HepG2 (cell line): ENCODE data around the gene NAA38. TPM values are rescaled to one million over a fixed set of nuclear protein-coding genes. Genes with fewer than 3 reads are reported as not detected.
A peak's percentile ranks its signal among the peaks of the same experiment; 100 is the strongest.

Source experiments
- ATAC-seq: fragments of 200-7000 bp; cut with Tn5 transposase; 3 replicates; pipeline ENCODE4 v1.9.1; 2020; ENCODE audit warnings: mild to moderate bottlenecking, moderate library complexity
- BruUV-seq: library from RNA; stranded (reverse); fragments of 400-500 nt; replicated peaks from 2 replicates; lab custom pipeline; 2021; lab: Mats Ljungman, UMichigan
- CTCF ChIA-PET: fragments of 300-600 bp; formaldehyde crosslinking; extraction: SDS; loops from one replicate; lab custom pipeline; 2021; ENCODE audit warnings: low total read pairs, inconsistent platforms, low intra/inter-chr PET ratio; lab: Yijun Ruan, JAX
- POLR2A ChIA-PET: fragments of 350-600 bp; sonication (Branson Sonifier 250); formaldehyde crosslinking; loops from one replicate; lab custom pipeline; 2020; ENCODE audit warnings: antibody characterized with exemption, inconsistent platforms; lab: Yijun Ruan, JAX
- DNase-seq: peaks from one replicate; pipeline ENCODE4 v3.0.0-alpha.2; 2015; ENCODE audit warnings: low spot score
- FAIRE-seq: peaks from 3 replicates; lab custom pipeline; 2011; peaks lifted over from hg19 to GRCh38; lab: Jason Lieb, UNC
- H2AFZ ChIP-seq: one replicate; pipeline ENCODE4 v1.6.1; 2011; ENCODE audit warnings: low read length, inconsistent platforms
- H3K27ac ChIP-seq: fragments of 300-600 bp; 3 replicates; pipeline ENCODE4 v1.8.0; 2011; ENCODE audit warnings: mixed run types, mild to moderate bottlenecking, mixed read lengths, low read length, inconsistent platforms; ENCODE audit not compliant: insufficient read depth; ENCODE audit errors: extremely low read length
- H3K27me3 ChIP-seq, 2 experiments: fragments of 200-600 bp in 1 of 2; 2 replicates in 1 of 2; 3 replicates in 1 of 2; pipeline versions ENCODE4 v1.6.0 to v1.8.0; 2011; ENCODE audit warnings: low read length in 2 of 2, mild to moderate bottlenecking in 2 of 2, moderate library complexity in 2 of 2, inconsistent platforms in 1 of 2; ENCODE audit not compliant: insufficient read depth in 2 of 2, control insufficient read depth in 1 of 2
- H3K36me3 ChIP-seq, 2 experiments: fragments of 200-600 bp in 1 of 2; replicated peaks in 1 of 2; 2 replicates in 1 of 2; 3 replicates in 1 of 2; pipeline versions ENCODE4 v1.5.1 to v1.8.0; 2011; ENCODE audit warnings: low read length in 2 of 2, inconsistent platforms in 1 of 2; ENCODE audit not compliant: insufficient read depth in 2 of 2, control insufficient read depth in 1 of 2
- H3K4me1 ChIP-seq: 2 replicates; pipeline ENCODE4 v1.5.1; 2012; ENCODE audit warnings: low read length, inconsistent platforms; ENCODE audit not compliant: insufficient read depth
- H3K4me2 ChIP-seq: 2 replicates; pipeline ENCODE4 v1.6.0; 2011; ENCODE audit warnings: low read depth, low read length, inconsistent platforms
- H3K4me3 ChIP-seq, 3 experiments: fragments of 200-600 bp in 1 of 3; sonication (generic), shearing (Covaris generic) in 1 of 3; replicated peaks in 1 of 3; 2 replicates each; pipeline ENCODE4 v1.5.1; 2011 to 2016; ENCODE audit warnings: low read length in 3 of 3, inconsistent platforms in 2 of 3, low read depth in 2 of 3, mild to moderate bottlenecking in 2 of 3, control low read depth in 1 of 3, mixed read lengths in 1 of 3; ENCODE audit not compliant: insufficient read depth in 1 of 3
- H3K79me2 ChIP-seq: one replicate; pipeline ENCODE4 v1.6.1; 2011; ENCODE audit warnings: low read length, inconsistent platforms; ENCODE audit not compliant: insufficient read depth
- H3K9ac ChIP-seq: 2 replicates; pipeline ENCODE4 v1.6.0; 2011; ENCODE audit warnings: mild to moderate bottlenecking, low read depth, low read length, inconsistent platforms; ENCODE audit not compliant: insufficient read depth
- H3K9me3 ChIP-seq: 2 replicates; pipeline ENCODE4 v1.5.1; 2012; ENCODE audit warnings: mild to moderate bottlenecking, low read length
- H4K20me1 ChIP-seq: 2 replicates; pipeline ENCODE4 v1.6.0; 2011; ENCODE audit warnings: inconsistent platforms, mild to moderate bottlenecking, low read length, moderate library complexity; ENCODE audit not compliant: insufficient read depth
- HNF1A ChIP-seq, 2 experiments: sonication (generic) in 1 of 2; formaldehyde crosslinking in 1 of 2; IDR thresholded peaks; 2 replicates each; pipeline versions ENCODE4 v1.4.0 to v1.6.1; 2016 to 2020; ENCODE audit warnings: borderline replicate concordance in 1 of 2, low read depth in 1 of 2, mild to moderate bottlenecking in 1 of 2, missing genetic modification reagents in 1 of 2
- HOXA9 ChIP-seq: sonication (generic); formaldehyde crosslinking; IDR thresholded peaks from 2 replicates; pipeline ENCODE4 v1.8.1; 2022; ENCODE audit warnings: missing genetic modification reagents, mild to moderate bottlenecking, moderate library complexity, borderline replicate concordance
- MIXL1 ChIP-seq: IDR thresholded peaks from 2 replicates; pipeline ENCODE4 v1.6.1; 2016
- MTA1 ChIP-seq: sonication (generic); formaldehyde crosslinking; IDR thresholded peaks from 2 replicates; pipeline ENCODE4 v1.4.0; 2020; ENCODE audit warnings: missing genetic modification reagents, mild to moderate bottlenecking, borderline replicate concordance
- NCOA5 ChIP-seq: sonication (generic); formaldehyde crosslinking; IDR thresholded peaks from 2 replicates; pipeline ENCODE4 v1.4.0; 2020; ENCODE audit warnings: missing genetic modification reagents
- NFIB ChIP-seq: sonication (generic); formaldehyde crosslinking; IDR thresholded peaks from 2 replicates; pipeline ENCODE4 v1.9.0; 2021; ENCODE audit warnings: missing genetic modification reagents, mild to moderate bottlenecking, borderline replicate concordance
- SAP130 ChIP-seq: IDR thresholded peaks from 2 replicates; pipeline ENCODE4 v1.6.1; 2016; ENCODE audit warnings: low read depth
- SRY ChIP-seq: sonication (generic); formaldehyde crosslinking; IDR thresholded peaks from 2 replicates; pipeline ENCODE4 v1.8.0; 2022; ENCODE audit warnings: mild to moderate bottlenecking, missing genetic modification reagents
- THYN1 ChIP-seq: sonication (generic); formaldehyde crosslinking; IDR thresholded peaks from 2 replicates; pipeline ENCODE4 v1.8.1; 2023; ENCODE audit warnings: low read depth, mild to moderate bottlenecking, moderate library complexity, missing genetic modification reagents, borderline replicate concordance
- U2AF1 ChIP-seq: fragments of 200-400 bp; formaldehyde crosslinking; optimal IDR thresholded peaks from 2 replicates; pipeline ENCODE3; 2017; ENCODE audit warnings: mild to moderate bottlenecking, low read depth, low read length
- ZIK1 ChIP-seq: sonication (generic); formaldehyde crosslinking; IDR thresholded peaks from 2 replicates; pipeline ENCODE4 v1.5.0; 2020; ENCODE audit warnings: mild to moderate bottlenecking, low read depth, missing genetic modification reagents, borderline replicate concordance
- ZNF430 ChIP-seq: sonication (generic); formaldehyde crosslinking; IDR thresholded peaks from 2 replicates; pipeline ENCODE4 v1.9.0; 2021; ENCODE audit warnings: mild to moderate bottlenecking, missing genetic modification reagents
- WGBS: methylation state at CpG from one replicate; pipeline ENCODE4 v1.1.6; 2017; ENCODE audit warnings: low lambda C conversion rate; 5-methylcytosine and 5-hydroxymethylcytosine counted together
- in situ Hi-C: cut with HindIII; loops from 2 replicates; pipeline ENCODE4 v1.10.0; 2017; ENCODE audit warnings: low pct_unique_long_range_greater_than_20kb; ENCODE audit not compliant: extremely low pct_ligation_motif_present
- intact Hi-C: fragments of 100-400 bp; cut with micrococcal nuclease; formaldehyde crosslinking; loops from one replicate; pipeline ENCODE4 v1.10.0; 2022; ENCODE audit not compliant: unreplicated experiment
- polyA plus RNA-seq, 8 experiments: library from polyadenylated mRNA; depleted of rRNA in 3 of 8; stranded (reverse) in 7 of 8; unstranded in 1 of 8; fragments of >200 nt; fragmentation: Illumina TruSeq in 4 of 8; extraction: Trizol in 4 of 8; gene quantifications; 2 replicates each; pipeline versions ENCODE4 v1.2.1 to v1.2.3, GENCODE V29; 2011 to 2016; ENCODE audit warnings: low read depth in 4 of 8, missing spikeins in 1 of 8, mixed read lengths in 1 of 8; ENCODE audit not compliant: insufficient read depth in 1 of 8
- total RNA-seq, 5 experiments: library from RNA; depleted of rRNA; stranded (reverse); fragments of >200 nt; fragmentation: Illumina TruSeq; extraction: Trizol; gene quantifications; 2 replicates each; pipeline ENCODE4 v1.2.3, GENCODE V29; 2016; ENCODE audit warnings: low read depth in 1 of 5
- TF ChIP-seq, protein P1 (sequence below): sonication (generic); formaldehyde crosslinking; IDR thresholded peaks from 2 replicates; pipeline ENCODE4 v1.4.0; 2020; ENCODE audit warnings: missing genetic modification reagents

Gene NAA38
- total and polyA plus RNA-seq, 2 of the 13 experiments (the other 11 are each of a cell fraction or from before 2014, with no cell fraction given) = 46.9 to 91.6 TPM

DNA sequence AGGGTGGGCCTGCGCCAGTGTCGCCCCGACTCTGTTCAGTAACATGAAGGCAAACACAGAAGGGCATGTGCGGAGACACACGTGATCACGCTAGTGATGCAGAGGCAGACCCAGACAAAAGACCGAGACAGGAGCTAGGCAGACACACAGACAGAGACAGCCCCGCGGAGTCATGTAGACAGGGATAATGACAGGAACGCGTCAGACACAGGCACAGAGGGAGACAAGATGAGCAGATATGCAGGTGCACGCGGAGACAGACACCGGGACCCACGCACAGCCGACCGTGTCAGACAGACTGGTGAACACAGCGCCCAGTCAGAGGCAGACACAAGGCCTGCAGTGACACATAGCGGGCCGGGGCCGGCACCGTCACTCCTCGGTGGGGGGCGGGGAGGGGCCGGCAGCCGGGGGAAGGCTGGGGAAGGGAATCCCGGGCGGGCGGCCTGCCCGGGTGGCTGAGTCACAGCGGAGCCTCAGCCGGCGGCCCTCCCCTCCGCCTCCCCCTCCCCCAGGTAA is 15.9 kb downstream of the NAA38 start:
- no peak for FAIRE-seq
- peak overlapping the region; percentile 96 for H3K4me2 ChIP-seq
- peaks cover 61% of the 10 kb centered on the region for H3K79me2 ChIP-seq
- peak overlapping the region; percentile 83 to 95 (median 86) for H3K4me3 ChIP-seq
- H3K36me3 ChIP-seq = peaks cover 10 to 12% of the 10 kb centered on the region in 2 experiments; a peak in 4 of 5 replicates
- 5% methylated on average over 11 of the region's 34 CpGs for WGBS
- no peaks in the 10 kb centered on the region for H3K9me3 ChIP-seq
- peak; percentile 69 for DNase-seq
- POLR2A ChIA-PET = interaction anchor here (0.8 to 6.4 kb wide), 8 partner anchors 8 to 285 kb away, joined by 3 to 159 read pairs (median 4); partner anchors contain the start of genes CYB5D1, KDM6B, MPDU1 and NAA38
- peak; percentile 20 for ATAC-seq
- H3K4me1 ChIP-seq = peaks cover 49% of the 10 kb centered on the region
- intact Hi-C loops (loop anchor here (5.0 kb wide), 1 partner anchor 201 kb away; no protein-coding TSS in a partner anchor), in situ Hi-C loops (loop anchor here (10.0 kb wide), 1 partner anchor 267 kb away; the partner anchor contains the start of gene CD68)
- no peak overlapping the region for H2AFZ ChIP-seq
- peak overlapping the region; percentile 97 for H3K27ac ChIP-seq
- CTCF ChIA-PET = interaction anchor here (0.8 kb wide), 1 partner anchor 19 kb away, joined by 3 read pairs; no protein-coding TSS in a partner anchor
- peaks cover 0 to 3% of the 10 kb centered on the region in 2 experiments; a peak in 1 of 5 replicates for H3K27me3 ChIP-seq
- H3K9ac ChIP-seq = peak overlapping the region; percentile 96
- no TSS peak for BruUV-seq
- H4K20me1 ChIP-seq = peaks cover 26% of the 10 kb centered on the region
- TF ChIP-seq SAP130 (CRISPR knock-in tag) (peak; percentile 71), SRY (peak; percentile 50; the same call in 1 of the 2 replicates), NCOA5 (CRISPR knock-in tag) (no peak), HNF1A (IDR thresholded peaks at IDR 0.05; ENCODE audit: low read depth) (no peak), HNF1A (CRISPR knock-in tag; IDR thresholded peaks at IDR 0.05; ENCODE audit: borderline replicate concordance) (0 out of 2 replicates have a peak, but pooled peaks have one; percentile 20), MTA1 (CRISPR knock-in tag) (peak; percentile 23; the same call in 1 of the 2 replicates), HOXA9 (CRISPR knock-in tag) (no peak), MIXL1 (CRISPR knock-in tag) (0 out of 2 replicates have a peak, but pooled peaks have one; percentile 6), THYN1 (no peak), NFIB (CRISPR knock-in tag) (0 out of 2 replicates have a peak, but pooled peaks have one; percentile 56), ZNF430 (no peak; the same call in 1 of the 2 replicates), ZIK1 (CRISPR knock-in tag) (no peak), U2AF1 (peak; percentile 14)
- TF ChIP-seq, protein P1, sequence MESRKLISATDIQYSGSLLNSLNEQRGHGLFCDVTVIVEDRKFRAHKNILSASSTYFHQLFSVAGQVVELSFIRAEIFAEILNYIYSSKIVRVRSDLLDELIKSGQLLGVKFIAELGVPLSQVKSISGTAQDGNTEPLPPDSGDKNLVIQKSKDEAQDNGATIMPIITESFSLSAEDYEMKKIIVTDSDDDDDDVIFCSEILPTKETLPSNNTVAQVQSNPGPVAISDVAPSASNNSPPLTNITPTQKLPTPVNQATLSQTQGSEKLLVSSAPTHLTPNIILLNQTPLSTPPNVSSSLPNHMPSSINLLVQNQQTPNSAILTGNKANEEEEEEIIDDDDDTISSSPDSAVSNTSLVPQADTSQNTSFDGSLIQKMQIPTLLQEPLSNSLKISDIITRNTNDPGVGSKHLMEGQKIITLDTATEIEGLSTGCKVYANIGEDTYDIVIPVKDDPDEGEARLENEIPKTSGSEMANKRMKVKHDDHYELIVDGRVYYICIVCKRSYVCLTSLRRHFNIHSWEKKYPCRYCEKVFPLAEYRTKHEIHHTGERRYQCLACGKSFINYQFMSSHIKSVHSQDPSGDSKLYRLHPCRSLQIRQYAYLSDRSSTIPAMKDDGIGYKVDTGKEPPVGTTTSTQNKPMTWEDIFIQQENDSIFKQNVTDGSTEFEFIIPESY (CRISPR knock-in tag) = no peak
